Measurements from ENCODE around the gene NBPF26.
"Not testable (repeated sequence)": the region's sequence is repeated elsewhere in the genome, so short reads cannot be mapped to it uniquely, and the experiment has no call there.

Gene NBPF26

GRCh38 chr1:120723715-120724402, at the start of gene NBPF26:
NBPF26 (plus strand) TSS chr1:120723945.
- peak; percentile 14 for TF ChIP-seq POLR2A (IDR thresholded peaks at IDR 0.05; ENCODE audit: low read length)
- peak; percentile 88 to 89 for DNase-seq

- DNase-seq = not testable (repeated sequence)
Measured at GRCh38 chr1:120680106-120680819, 43.5 kb upstream of the NBPF26 start.

- not testable (repeated sequence) for DNase-seq
Measured at GRCh38 chr1:120680938-120681337, 42.8 kb upstream of the NBPF26 start.

- DNase-seq = not testable (repeated sequence)
Measured at GRCh38 chr1:120684397-120684796, 39.3 kb upstream of the NBPF26 start.

- not testable (repeated sequence) for DNase-seq
Measured at GRCh38 chr1:120685622-120686021, 38.1 kb upstream of the NBPF26 start.

- not testable (repeated sequence) for DNase-seq
Measured at GRCh38 chr1:120687250-120687649, 36.5 kb upstream of the NBPF26 start.

- DNase-seq = not testable (repeated sequence)
Measured at GRCh38 chr1:120700807-120701562, 22.8 kb upstream of the NBPF26 start.

GRCh38 chr1:120723358-120723714, 409 bp upstream of the NBPF26 start:
- DNase-seq = not testable (repeated sequence)

GRCh38 chr1:120724507-120724906, 762 bp downstream of the NBPF26 start:
- not testable (repeated sequence) for DNase-seq

- not testable (repeated sequence) for DNase-seq
Measured at GRCh38 chr1:120728811-120729210, 5.1 kb downstream of the NBPF26 start.

- DNase-seq = not testable (repeated sequence)
Measured at GRCh38 chr1:120769090-120769489, 45.3 kb downstream of the NBPF26 start.

- DNase-seq = not testable (repeated sequence)
Measured at GRCh38 chr1:120805452-120805851, 81.7 kb downstream of the NBPF26 start.

GRCh38 chr1:120811822-120812221, 88.1 kb downstream of the NBPF26 start:
- DNase-seq = peak; percentile 29 to 46

GRCh38 chr1:120825051-120825450, 101.3 kb downstream of the NBPF26 start:
- DNase-seq = not testable (repeated sequence)

GRCh38 chr1:120826623-120827022, 102.9 kb downstream of the NBPF26 start:
- not testable (repeated sequence) for DNase-seq

- DNase-seq = peak; percentile 49 to 68
Measured at GRCh38 chr1:120844186-120844944, 120.6 kb downstream of the NBPF26 start.

GRCh38 chr1:120844945-120845330, 121.2 kb downstream of the NBPF26 start:
- DNase-seq = not testable (repeated sequence)

GRCh38 chr1:120849400-120850286, 125.9 kb downstream of the NBPF26 start:
- DNase-seq = not testable (repeated sequence)

- not testable (repeated sequence) for DNase-seq
Measured at GRCh38 chr1:120850287-120850536, 126.5 kb downstream of the NBPF26 start.
